HG02973 (cell line): ENCODE data around the gene LRG1.

Experiments
- ATAC-seq: cut with Tn5 transposase; IDR thresholded peaks from one replicate; pipeline ENCODE4 v1.9.1; 2021; ENCODE audit warnings: moderate library complexity; ENCODE audit not compliant: unreplicated experiment

LRG1 gene, protein sequence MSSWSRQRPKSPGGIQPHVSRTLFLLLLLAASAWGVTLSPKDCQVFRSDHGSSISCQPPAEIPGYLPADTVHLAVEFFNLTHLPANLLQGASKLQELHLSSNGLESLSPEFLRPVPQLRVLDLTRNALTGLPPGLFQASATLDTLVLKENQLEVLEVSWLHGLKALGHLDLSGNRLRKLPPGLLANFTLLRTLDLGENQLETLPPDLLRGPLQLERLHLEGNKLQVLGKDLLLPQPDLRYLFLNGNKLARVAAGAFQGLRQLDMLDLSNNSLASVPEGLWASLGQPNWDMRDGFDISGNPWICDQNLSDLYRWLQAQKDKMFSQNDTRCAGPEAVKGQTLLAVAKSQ

DNA sequence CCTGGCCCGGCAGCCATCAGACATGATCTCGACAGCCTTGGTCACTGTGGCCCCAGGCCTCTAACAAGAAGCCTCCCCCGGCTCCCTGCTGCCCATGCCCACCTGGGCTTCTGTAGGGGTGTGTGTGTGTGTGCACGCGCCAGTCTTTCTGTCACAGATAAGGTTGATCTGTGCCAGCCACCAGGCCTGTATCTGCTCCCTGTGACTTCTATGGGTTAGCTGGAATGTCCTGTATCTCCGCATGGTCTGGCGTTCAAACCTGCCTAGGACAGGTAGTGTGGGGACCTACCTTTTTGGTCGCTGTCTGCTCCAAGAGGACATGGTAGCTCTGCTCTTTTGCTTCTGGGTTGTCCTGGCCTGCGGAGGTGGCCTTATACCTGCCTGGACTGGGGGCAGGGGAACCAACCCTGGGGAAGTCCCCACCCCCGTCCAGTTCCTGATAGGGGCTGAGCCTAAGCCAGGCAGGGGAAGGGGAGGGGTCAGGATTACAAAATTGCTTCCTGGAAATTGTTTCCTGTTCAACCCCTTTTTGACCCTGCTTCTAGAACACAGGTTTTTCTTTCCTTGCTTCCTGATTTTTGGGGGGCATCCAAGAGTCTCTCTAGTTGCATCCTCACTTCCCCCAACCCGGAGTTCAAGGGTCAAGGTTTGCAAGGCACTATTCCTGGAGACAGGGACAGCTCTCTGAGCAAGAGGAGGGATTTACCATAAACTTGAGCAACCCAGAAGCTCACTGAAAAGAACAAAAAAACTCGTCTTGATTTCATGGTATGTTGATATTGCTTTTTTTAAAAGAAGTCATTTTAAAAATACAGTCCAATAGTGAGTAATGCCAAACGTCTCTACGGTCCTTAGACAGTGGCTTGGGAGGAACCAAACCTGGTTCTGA lies at the start of gene LRG1:
Gene LRG1, minus strand, starts transcription at position 344 of the 889 bp plus-strand sequence. Its CDS starts 23 bp downstream, at position 321.
- no peak for ATAC-seq

DNA sequence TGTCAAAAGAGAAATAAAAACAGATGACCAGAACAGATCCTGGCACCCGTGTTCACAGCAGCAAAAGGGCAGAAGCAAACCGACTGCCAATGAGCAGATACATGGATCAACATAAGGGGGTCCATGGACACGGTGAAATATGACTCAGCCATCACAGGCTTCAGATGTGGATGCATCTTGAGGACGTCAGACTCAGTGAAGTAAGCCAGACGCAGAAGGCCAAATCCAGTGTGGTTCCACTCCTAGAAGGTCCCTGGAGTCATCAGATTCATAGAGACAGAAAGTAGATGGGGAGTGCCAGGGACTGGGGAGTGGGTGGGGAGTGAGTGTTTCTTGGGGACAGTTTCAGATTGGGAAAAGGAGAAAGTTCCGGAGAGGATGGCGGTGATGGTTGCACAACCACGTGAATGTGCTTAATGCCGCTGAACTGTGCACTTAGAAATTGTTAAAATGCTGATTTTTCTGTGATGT lies 48.5 kb upstream of the LRG1 start:
- ATAC-seq = no peak

DNA sequence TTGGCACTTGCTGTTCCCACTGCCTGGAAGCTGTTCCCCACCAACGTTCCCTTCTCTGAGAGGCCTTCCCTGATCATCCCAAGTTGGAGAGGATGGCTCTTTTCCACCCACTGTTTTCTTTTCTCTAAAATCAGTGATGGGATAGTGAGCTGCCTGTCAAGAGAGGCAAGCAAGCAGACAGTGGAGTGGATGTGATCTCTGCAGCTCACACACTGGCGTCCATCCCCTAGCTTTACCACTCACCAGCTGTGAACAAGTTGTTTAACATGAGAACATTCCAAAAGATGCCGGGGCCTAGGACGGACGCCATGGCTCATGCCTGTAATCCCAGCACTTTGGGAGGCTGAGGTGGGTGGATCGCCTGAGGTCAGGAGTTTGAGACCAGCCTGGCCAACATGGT lies 47.7 kb upstream of the LRG1 start:
- ATAC-seq = no peak

DNA sequence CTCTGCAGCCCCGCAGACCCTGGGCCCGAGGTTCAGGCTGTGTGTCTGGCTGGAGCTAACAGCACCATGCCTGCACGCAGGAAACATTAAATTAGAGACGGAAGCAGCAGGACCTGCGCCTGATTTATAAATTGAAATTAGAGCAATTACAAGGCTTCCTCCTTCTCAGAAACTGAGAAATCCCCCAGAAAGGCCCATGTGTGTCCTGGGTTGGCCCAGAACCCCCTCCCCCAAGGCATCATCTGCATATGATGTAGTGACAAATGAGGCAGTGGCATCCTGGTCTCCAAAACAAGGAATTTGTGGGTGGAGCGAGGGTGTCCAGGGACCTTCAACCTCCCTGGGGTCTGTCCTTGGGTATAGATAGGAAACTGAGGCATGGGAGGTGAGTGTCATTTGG lies 46.9 kb upstream of the LRG1 start:
- ATAC-seq = no peak

DNA sequence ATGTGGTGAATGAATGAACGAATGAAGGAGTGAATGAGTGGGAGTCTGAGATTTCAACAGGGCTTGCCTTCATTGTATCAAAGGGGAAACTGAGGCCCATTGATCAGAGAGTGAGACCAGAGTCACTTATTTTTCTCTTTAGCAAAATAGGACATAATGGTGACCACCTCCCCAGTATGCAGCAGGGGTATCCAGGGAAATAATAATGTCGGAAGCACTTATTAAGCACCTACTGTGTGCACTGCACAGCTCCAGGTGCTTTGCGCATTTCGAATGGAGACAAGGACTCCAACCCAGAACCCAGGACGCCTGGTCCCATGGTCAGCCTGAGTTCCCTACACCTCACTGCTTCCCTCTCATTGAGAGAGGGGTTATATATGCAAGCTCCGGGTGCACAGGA lies 46.4 kb upstream of the LRG1 start:
- ATAC-seq = no peak

DNA sequence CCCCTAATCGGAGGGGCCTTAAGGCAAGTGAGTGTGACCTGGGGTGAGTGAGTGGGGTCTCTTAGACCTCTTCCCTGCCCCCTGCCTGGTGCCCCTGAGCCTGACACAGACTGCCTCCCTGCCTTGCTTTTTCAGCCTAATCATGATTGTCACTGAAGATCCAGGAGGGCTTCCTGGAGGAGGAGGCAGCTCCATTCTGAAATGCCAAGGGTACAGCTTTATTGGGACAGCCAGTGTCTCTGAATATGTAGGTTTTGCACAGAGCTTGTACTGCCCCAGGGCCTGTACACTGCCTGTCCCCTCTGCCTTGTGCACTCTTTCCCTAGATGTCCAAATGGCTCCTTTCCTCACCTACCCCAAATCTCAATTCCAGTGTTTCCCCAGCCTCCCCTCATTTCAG lies 45.7 kb upstream of the LRG1 start:
- ATAC-seq = no peak

DNA sequence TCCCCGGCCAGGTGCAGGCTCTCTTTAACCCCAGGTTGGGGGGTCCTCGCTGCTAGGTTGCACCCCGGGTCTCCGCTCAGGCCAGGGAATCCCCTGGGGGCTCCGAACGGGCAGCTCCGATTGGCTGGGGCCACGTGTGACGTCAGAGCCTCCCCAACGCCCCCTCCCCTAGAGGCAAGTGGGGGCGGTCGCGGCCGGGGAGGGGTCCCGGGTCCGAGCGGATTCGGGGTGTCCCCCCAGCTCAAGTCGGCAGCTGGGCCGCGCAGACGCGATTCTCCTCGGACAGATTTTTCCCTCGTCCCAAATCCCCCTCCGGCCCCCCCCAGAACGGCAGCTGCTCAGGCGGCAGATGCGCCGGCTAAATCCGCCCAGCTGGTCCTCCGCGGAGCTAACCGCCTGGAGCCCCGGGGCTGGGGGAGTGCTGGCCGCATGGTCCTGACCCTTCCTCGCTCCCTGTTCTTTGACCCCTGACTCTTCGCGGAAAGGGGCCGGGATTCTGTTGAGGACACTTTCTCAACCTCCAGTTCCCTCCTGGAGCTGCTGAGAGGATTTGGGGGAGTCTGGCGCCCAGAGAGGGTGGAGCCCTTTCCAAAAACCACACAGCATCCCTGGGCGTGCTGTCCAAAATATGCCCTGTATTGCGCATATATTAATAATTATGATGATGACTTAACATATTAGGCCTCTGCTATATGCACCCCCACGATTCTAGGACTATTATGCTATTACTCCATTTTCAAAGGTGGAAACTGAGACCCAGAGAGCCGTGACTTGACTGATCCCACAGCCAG lies 45.0 kb upstream of the LRG1 start:
- ATAC-seq = no peak

DNA sequence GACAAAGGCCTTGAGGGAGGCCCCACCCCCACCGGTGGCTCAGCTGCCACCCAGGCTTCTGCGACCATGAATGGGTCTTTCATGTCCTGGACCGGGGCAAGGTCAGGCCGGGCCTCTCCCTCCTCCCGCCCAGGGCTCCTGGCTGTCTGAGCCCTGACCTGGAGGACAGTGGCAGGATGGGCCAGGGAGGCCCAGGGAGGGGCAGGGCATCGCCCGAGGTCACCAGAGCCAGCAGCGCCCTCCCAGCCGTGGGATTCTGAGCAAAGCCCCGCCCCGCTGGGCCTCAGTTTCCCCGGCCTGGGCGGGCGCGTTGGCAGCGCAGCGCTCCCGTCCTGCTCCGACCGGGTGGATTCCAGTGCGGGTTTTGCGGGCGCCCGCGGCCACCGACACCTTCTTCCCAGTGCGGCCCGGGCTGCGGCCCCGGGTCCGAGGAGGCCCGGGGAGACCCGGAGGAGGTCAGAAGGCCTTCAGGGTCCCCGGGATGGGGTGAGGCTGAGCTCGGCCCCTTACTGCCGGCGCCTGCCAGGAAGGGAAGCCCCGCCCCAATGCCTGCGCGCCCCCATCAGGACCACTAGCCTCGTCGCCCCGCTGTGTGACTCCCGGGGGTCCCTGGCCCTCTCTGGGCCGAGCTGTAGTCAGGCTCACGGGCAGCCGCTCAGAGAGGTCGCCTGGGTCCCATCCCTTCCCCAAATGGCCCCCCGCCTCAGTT lies 44.3 kb upstream of the LRG1 start:
- no peak for ATAC-seq

DNA sequence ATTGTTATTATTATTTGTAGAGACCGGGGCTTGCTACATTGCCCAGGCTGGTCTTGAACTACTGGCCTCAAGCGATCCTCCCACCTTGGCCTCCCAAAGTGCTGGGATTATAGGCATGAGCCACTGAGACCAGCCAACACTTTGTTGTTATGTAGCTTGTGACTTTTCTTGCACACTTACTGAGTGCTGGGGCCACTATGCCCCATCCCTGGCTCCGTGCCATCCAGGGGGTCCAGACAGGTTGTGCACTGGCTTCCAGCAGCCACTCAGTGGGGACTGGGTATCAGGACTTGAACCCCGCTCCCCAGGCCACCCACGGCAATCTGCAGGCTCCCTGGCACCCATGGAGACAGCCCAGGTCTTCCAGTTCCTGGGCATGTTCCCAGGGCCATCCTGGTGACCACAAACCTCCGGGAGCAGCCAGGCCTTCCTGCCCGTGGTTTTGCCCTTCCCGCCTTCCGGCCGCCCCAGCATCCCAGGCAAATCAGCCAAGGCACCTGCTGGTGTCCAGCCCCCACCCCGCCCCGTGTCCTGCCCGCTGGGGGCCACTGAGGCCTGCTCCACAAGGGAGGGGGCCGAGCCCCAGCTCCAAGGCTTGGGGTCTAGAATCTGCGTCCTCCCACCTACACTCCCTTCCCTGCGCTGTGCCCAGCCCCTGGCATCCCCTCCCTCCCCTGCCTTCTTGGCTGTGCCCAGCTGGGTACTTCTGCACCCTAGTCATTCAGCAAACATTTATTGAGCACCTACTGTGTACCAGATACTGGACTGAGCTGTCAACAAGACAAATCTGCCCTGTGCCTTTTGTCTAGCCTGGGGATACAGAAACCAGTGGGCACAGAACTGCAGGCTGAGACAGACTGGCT lies 43.4 kb upstream of the LRG1 start:
- ATAC-seq = no peak

DNA sequence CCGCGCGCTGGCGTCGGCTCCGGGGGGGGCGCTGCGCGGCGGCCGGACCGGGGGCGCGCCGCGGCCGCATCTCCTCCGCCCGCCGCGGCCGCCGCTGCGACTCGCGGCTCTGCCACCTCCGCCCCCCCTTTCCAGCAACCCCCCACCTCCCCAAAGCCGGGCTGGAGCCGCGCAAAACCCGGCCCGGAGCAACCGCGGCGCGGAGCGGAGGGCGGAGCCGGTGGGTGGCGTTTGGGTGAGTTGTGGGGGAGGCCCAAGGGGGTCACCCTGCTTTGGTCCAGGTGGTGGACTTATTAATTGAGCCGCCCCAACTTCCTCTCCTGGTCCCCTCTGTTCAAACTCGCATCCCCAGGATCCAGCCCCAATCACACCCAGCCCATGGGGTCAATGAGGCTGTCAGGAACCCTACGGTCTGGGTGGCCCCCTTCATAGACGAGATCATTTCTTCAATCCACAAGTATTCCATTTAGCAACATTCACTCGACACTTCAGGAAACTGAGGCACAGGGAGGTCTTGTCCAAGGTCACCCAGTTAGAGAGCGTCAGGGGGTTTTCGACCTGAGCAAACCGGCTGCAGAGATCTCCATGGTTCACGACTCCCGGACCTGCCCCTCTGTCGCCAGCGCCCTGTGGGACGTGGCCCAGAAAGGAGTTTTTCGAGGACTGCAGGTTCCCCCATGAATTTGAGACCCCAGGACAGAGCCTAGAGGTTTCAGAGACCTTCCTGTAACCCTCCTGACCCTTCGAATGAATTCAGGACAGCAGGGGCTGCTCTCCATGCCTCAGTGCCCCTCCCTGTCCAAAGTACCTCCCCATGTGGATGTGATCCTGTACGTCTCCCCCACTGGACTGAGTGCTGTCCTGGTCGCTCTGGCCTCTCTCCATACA lies 42.1 kb upstream of the LRG1 start:
- ATAC-seq = no peak

DNA sequence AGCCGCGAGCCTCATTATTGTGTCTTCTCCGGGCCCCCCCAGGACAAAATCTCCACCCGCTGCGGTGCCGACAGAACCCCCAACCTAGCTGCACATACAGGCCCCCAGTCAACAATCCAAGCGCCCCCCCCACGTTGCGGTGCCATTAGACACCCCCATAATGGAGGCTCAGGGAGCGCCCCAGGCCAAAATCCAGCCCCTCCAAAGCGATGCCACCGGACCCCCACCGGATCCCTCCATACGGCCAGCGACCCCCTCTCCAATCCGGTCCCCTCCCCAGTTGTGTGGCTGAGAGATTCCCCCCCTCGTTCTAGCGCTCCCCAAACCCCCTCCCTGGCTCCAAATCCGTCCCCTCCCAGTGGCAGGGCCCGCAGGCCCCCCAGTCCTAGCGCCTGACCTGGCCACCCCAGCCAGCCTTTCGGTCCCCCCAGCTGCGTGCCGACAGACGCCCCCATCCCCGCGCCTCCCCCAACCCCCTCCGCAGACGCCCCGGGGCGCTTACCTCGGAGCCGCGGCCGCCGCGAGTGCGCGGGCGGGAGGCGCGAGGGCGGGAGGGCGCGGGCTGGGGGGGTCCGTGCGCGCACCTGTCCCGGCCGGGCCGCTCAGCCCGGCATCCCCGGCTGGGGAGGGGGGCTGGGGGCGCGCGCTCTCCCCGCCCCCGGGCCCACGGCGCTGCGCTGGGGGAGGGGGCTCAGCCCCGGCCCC lies 41.3 kb upstream of the LRG1 start:
- no peak for ATAC-seq

DNA sequence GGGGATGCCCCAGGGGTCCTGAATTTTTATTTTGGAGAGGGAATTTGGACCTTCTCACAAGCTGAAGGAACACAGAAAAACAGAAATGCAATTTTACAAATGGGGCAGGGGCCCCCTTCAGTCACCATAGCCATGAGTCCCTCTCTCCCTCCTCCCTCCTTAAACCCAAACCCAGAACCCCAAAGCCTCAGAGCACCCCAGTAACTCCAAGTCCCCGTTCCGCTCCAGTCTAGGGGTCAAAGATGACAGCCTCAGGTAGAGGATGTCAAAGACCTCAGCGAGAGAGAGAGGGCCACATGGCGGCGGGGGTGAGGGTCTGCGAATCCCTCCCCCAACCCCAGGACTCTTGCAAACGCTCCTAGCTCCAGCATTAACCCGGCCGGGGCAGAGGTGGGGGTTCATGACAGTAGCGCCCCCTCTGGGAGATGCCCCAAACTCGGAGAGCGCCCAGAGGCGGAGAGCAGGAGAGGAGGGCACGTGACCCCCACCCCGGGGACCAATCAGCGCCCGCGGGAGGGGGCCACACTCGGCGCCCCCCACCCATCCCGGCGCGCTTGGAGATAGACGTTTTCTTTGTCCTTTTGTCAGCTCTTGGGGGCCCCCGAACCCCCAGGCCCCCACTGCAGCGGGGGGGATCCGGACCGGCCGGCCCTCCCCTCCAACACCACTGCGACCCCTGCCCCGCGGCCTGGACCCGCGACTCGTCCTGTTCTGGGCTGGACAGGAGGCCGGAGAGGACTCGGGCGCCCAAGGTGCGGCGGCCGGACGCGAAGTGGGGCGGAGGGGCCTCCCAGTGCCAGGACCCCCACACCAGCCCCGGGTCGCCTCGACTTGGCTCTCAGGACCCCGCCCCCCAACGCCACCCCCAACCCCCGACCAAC lies 40.4 kb upstream of the LRG1 start:
- no peak for ATAC-seq

DNA sequence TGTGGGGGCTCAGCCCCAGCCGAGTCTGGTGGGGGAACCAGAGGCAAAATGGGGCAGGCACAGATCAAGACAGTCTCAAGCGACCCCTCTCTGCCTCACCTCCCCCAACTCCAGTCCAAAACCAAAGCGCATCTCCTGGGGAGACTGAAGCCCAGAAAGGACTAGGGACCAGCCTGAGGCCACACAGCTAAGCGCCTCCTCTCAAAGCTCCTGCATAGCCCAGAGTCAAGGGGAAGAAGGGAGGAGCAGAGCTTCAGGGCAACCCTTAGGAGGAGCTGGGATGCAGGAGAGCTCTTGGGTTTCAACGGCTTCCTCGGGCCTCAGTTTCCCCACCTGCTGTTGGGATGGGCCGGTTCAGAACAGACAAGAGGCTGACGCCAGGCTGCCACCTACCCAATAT lies 39.6 kb upstream of the LRG1 start:
- no peak for ATAC-seq

DNA sequence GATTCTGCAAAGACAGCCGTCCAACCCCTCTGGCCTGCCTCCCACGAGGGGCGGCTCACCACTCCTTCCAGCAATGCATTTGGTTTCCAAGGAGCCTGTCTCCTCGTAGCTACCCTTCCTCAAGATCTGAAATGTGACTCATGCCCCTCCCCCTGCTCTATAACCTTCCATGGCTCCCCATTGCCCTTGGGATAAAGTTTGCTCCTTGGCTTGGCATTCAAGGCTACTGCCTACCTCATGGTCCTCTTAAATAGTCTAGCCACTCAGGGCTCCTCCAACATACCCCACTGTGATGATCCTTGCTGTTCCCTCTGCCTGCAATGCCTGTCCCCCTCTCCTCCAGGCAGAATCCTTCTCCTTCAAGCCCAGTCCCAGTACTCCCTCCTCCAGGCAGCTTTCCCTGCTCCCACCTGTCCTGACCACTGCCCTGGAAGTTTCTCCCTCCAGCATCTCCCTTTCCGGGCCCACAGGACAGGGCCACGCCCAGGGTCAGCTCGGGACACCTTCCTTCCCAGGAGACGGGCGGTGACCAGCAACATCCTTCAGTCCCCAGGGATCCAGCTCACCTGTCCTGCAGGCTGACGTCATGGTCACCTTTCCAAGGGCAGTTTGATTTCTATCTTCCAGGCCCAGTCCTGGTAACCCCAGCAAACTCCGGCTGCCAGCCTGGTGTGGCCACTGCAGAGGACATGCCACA lies 38.9 kb upstream of the LRG1 start:
- ATAC-seq = no peak

DNA sequence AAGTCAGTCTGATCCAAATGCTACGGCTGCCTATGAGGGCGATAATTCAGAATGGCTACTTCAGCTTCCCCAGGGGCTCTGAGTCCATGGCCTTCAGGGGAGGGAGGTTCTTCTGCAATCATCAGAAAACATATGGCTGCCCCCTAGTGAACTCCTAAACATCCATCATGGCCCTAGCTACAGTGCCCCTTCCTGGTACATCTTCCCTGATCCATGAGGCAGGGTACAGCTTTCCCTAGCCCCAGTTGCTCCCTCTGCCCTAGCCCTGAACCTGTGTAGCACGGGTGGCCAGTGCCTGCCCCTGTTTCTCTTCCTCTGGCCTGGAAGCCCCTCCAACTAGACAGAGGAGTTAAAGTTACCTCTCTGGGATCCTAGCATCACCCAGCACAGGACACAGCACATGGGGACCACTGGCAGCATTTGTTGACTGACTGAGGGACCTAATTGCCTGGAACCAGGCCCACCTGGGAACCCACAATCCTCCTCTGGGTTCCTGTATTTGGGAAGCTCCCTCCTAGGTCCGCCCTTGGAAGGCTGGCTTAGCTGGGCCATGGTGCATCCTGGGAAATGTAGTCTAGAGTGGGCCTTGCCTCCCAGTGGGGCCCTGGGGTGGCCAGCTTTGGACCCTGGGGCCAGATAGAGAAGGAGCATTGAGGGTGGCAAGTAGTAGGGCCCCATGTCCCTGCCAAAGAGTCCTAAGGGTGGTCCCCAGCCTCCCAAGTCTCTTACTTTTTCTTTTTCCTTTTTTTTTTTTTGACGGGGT lies 37.4 kb upstream of the LRG1 start:
- no peak for ATAC-seq
